H9 (cell line): ENCODE measurements around the gene SOWAHC. TPM values are rescaled to one million over a fixed set of nuclear protein-coding genes. Genes with fewer than 3 reads are reported as not detected.
A peak's percentile ranks its signal among the peaks of the same experiment; 100 is the strongest.

Experiments used
- DNase-seq: peaks from one replicate; pipeline ENCODE4 v3.0.0-alpha.2; 2017
- H2AFZ ChIP-seq: one replicate; pipeline ENCODE4 v1.6.1; 2013; ENCODE audit warnings: mild to moderate bottlenecking, low read length, control low read depth, moderate library complexity
- H2AK5ac ChIP-seq: 2 replicates; pipeline ENCODE4 v1.6.1; 2013; ENCODE audit warnings: low read length, control low read depth, mixed read lengths; ENCODE audit not compliant: insufficient read length
- H2BK120ac ChIP-seq: one replicate; pipeline ENCODE4 v1.6.1; 2013; ENCODE audit warnings: low read depth, mild to moderate bottlenecking, low read length, control low read depth, inconsistent platforms; ENCODE audit not compliant: poor library complexity, severe bottlenecking
- H2BK12ac ChIP-seq: 2 replicates; pipeline ENCODE4 v1.6.1; 2013; ENCODE audit warnings: low read length, control low read depth, mixed read lengths, low read depth; ENCODE audit not compliant: insufficient read length
- H2BK15ac ChIP-seq: 2 replicates; pipeline ENCODE4 v1.6.1; 2013; ENCODE audit warnings: low read depth, low read length, control low read depth
- H2BK20ac ChIP-seq: one replicate; pipeline ENCODE4 v1.6.1; 2013; ENCODE audit warnings: low read depth, mild to moderate bottlenecking, low read length, control low read depth, inconsistent platforms; ENCODE audit not compliant: poor library complexity, severe bottlenecking
- H2BK5ac ChIP-seq: 2 replicates; pipeline ENCODE4 v1.6.1; 2013; ENCODE audit warnings: low read length, control low read depth, mixed read lengths; ENCODE audit not compliant: insufficient read length
- H3K14ac ChIP-seq: 2 replicates; pipeline ENCODE4 v1.6.1; 2013; ENCODE audit warnings: low read length, control low read depth; ENCODE audit not compliant: insufficient read depth
- H3K18ac ChIP-seq: 2 replicates; pipeline ENCODE4 v1.6.1; 2013; ENCODE audit warnings: low read depth, mild to moderate bottlenecking, mixed read lengths, low read length, control low read depth; ENCODE audit not compliant: insufficient read length
- H3K23ac ChIP-seq: 2 replicates; pipeline ENCODE4 v1.6.1; 2013; ENCODE audit warnings: low read length, control low read depth, mixed read lengths, low read depth; ENCODE audit not compliant: insufficient read length
- H3K23me2 ChIP-seq: 2 replicates; pipeline ENCODE4 v1.6.1; 2013; ENCODE audit warnings: low read depth, mild to moderate bottlenecking, mixed read lengths, low read length, control low read depth; ENCODE audit not compliant: insufficient read length, poor library complexity, severe bottlenecking
- H3K27ac ChIP-seq: 2 replicates; pipeline ENCODE4 v1.5.1; 2013; ENCODE audit warnings: low read length, control low read depth, mixed read lengths, low read depth; ENCODE audit not compliant: insufficient read length
- H3K27me3 ChIP-seq: 2 replicates; pipeline ENCODE4 v1.6.1; 2013; ENCODE audit warnings: low read length, control low read depth, inconsistent platforms; ENCODE audit not compliant: insufficient read depth
- H3K4ac ChIP-seq: 2 replicates; pipeline ENCODE4 v1.6.1; 2013; ENCODE audit warnings: low read depth, mild to moderate bottlenecking, control low read depth, inconsistent platforms, low read length, moderate library complexity
- H3K4me1 ChIP-seq: 2 replicates; pipeline ENCODE4 v1.6.1; 2013; ENCODE audit warnings: low read length, control low read depth, inconsistent platforms; ENCODE audit not compliant: insufficient read depth
- H3K4me2 ChIP-seq: 2 replicates; pipeline ENCODE4 v1.6.1; 2013; ENCODE audit warnings: low read length, control low read depth, mixed read lengths; ENCODE audit not compliant: insufficient read length, insufficient read depth
- H3K56ac ChIP-seq: 2 replicates; pipeline ENCODE4 v1.6.1; 2013; ENCODE audit warnings: low read depth, mild to moderate bottlenecking, mixed read lengths, low read length, control low read depth; ENCODE audit not compliant: insufficient read length
- H3K79me1 ChIP-seq: 2 replicates; pipeline ENCODE4 v1.6.1; 2013; ENCODE audit warnings: low read depth, mild to moderate bottlenecking, moderate library complexity, low read length, control low read depth, inconsistent platforms; ENCODE audit not compliant: insufficient read depth, poor library complexity, severe bottlenecking
- H3K79me2 ChIP-seq: 2 replicates; pipeline ENCODE4 v1.6.1; 2013; ENCODE audit warnings: low read length, control low read depth, inconsistent platforms; ENCODE audit not compliant: insufficient read depth
- H3K9ac ChIP-seq: 2 replicates; pipeline ENCODE4 v1.6.1; 2013; ENCODE audit warnings: low read length, control low read depth, mixed read lengths; ENCODE audit not compliant: insufficient read length; ENCODE audit errors: extremely low read depth
- H3K9me3 ChIP-seq: one replicate; pipeline ENCODE4 v1.6.1; 2013; ENCODE audit warnings: low read depth, low read length, inconsistent platforms; ENCODE audit not compliant: control insufficient read depth
- H3T11ph ChIP-seq: one replicate; pipeline ENCODE4 v1.6.1; 2013; ENCODE audit warnings: mild to moderate bottlenecking, low read length, control low read depth, inconsistent platforms
- H4K20me1 ChIP-seq: one replicate; pipeline ENCODE4 v1.6.1; 2013; ENCODE audit not compliant: control insufficient read depth, insufficient read length, insufficient read depth
- H4K5ac ChIP-seq: 2 replicates; pipeline ENCODE4 v1.6.1; 2013; ENCODE audit warnings: low read depth, mild to moderate bottlenecking, mixed read lengths, low read length, control low read depth; ENCODE audit not compliant: insufficient read length
- H4K8ac ChIP-seq: replicated peaks from 2 replicates; pipeline ENCODE4 v1.6.1; 2013; ENCODE audit warnings: low read length, control low read depth, mixed read lengths, low read depth; ENCODE audit not compliant: insufficient read length
- H4K91ac ChIP-seq: 2 replicates; pipeline ENCODE4 v1.6.1; 2013; ENCODE audit warnings: low read depth, mild to moderate bottlenecking, moderate library complexity, mixed read lengths, low read length, control low read depth; ENCODE audit not compliant: insufficient read length
- H3K27ac Mint-ChIP-seq, 3 experiments: 2 replicates in 2 of 3; 3 replicates in 1 of 3; pipeline ENCODE4 v1.8.0; 2020 to 2021; ENCODE audit warnings: mixed read lengths in 3 of 3, mild to moderate bottlenecking in 1 of 3, moderate library complexity in 1 of 3
- H3K27me3 Mint-ChIP-seq: 2 replicates; pipeline ENCODE4 v1.8.0; 2021; ENCODE audit warnings: low read depth, mild to moderate bottlenecking, moderate library complexity, mixed read lengths
- H3K36me3 Mint-ChIP-seq, 3 experiments: 2 replicates in 2 of 3; 3 replicates in 1 of 3; pipeline ENCODE4 v1.8.0; 2020 to 2021; ENCODE audit warnings: low read depth in 3 of 3, mixed read lengths in 3 of 3; ENCODE audit not compliant: insufficient read depth in 1 of 3
- H3K4me1 Mint-ChIP-seq, 2 experiments: 2 replicates each; pipeline ENCODE4 v1.8.0; 2020; ENCODE audit warnings: mixed read lengths in 2 of 2
- H3K4me3 Mint-ChIP-seq, 2 experiments: 2 replicates in 1 of 2; 3 replicates in 1 of 2; pipeline ENCODE4 v1.8.0; 2020 to 2021; ENCODE audit warnings: mild to moderate bottlenecking in 2 of 2, mixed read lengths in 2 of 2, moderate library complexity in 1 of 2
- H3K9me3 Mint-ChIP-seq, 2 experiments: 2 replicates in 1 of 2; 3 replicates in 1 of 2; pipeline ENCODE4 v1.8.0; 2020; ENCODE audit warnings: mild to moderate bottlenecking in 2 of 2, mixed read lengths in 2 of 2, moderate library complexity in 1 of 2
- WGBS: extraction: QIAGEN DNeasy Blood & Tissue Kit; methylation state at CpG from one replicate; pipeline ENCODE4 v1.1.7; 2013; ENCODE audit warnings: missing lambda C conversion rate, low lambda C conversion rate, mixed read lengths; ENCODE audit not compliant: insufficient read length; ENCODE audit errors: extremely low coverage; 5-methylcytosine and 5-hydroxymethylcytosine counted together
- total RNA-seq: library from RNA; stranded (reverse); gene quantifications from 2 replicates; pipeline ENCODE4 v1.2.1, GENCODE V29; 2021
- TF ChIP-seq, protein P1 (sequence below): fragments of 200-600 bp; sonication (generic); conservative IDR thresholded peaks from 3 replicates; pipeline ENCODE4 v1.8.0; 2021; ENCODE audit warnings: antibody characterized with exemption, mild to moderate bottlenecking

The SOWAHC gene
- total RNA-seq, 1 experiment from 2014 or later, result 20.1 TPM

DNA sequence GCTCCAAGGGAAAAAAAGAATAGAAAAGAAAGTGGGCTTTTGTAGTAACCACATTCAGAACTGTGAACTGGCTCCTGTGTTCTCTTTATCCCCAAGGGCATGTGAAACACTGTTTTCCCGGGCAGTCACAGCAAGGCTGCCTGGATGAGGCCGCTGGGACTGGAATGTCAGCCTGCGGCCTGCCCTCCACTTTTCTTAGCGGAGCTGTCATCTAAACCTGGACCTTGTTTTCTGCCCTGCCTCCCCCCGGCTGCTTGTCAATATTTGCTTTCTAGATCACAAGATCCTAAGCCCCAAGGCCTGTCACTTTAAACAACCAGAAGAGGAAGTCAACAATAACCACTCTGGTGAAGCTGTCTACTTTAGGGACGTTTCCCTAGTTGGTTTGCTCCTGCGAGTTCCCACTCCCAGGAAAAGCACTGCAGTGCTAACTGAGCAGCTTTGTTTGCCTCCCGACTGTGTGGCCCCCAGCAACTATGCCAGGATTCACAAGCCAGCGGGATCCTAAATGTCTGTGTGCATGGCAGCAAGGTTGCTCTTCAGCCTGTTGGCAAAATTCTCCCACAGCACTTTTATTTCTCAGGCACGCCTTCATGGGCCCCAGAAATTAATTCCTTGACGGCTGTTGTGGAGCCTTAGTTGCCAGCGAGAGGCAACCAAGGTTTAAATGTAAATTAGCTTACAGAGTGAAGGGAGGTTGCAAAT, 30.6 kb downstream of the SOWAHC start:
- Histone ChIP-seq H3K27ac (no peak overlapping the region), H3K4me1 (no peaks in the 10 kb centered on the region; the same call in 1 of the 2 replicates), H4K8ac (no peak overlapping the region), H3K27me3 (no peaks in the 10 kb centered on the region), H2AFZ (no peak overlapping the region), H2AK5ac (no peak overlapping the region), H4K5ac (no peak overlapping the region), H3K56ac (no peak overlapping the region), H2BK12ac (no peak overlapping the region), H3K9ac (no peak overlapping the region), H4K20me1 (no peaks in the 10 kb centered on the region), H2BK120ac (no peak overlapping the region), H3T11ph (no peak overlapping the region), H3K4me2 (no peak overlapping the region), H3K9me3 (no peaks in the 10 kb centered on the region), H4K91ac (no peak overlapping the region), H2BK20ac (no peak overlapping the region), H3K79me1 (no peaks in the 10 kb centered on the region), H3K79me2 (no peaks in the 10 kb centered on the region), H3K23ac (no peak overlapping the region), H3K18ac (no peak overlapping the region), H3K4ac (no peak overlapping the region), H3K14ac (no peak overlapping the region), H2BK15ac (no peak overlapping the region), H2BK5ac (no peak overlapping the region), H3K23me2 (no peaks in the 10 kb centered on the region)
- Mint-ChIP-seq H3K27me3 (no peaks in the 10 kb centered on the region), H3K27ac (peak overlapping the region in 2 of 3 experiments; percentile 56 to 93; a peak in 5 of 7 replicates), H3K4me3 (peak overlapping the region in 1 of 2 experiments; percentile 11; a peak in 1 of 5 replicates), H3K36me3 (no peaks in the 10 kb centered on the region), H3K4me1 (peaks cover 25 to 26% of the 10 kb centered on the region in 2 experiments), H3K9me3 (no peaks in the 10 kb centered on the region)
- TF ChIP-seq, protein P1, sequence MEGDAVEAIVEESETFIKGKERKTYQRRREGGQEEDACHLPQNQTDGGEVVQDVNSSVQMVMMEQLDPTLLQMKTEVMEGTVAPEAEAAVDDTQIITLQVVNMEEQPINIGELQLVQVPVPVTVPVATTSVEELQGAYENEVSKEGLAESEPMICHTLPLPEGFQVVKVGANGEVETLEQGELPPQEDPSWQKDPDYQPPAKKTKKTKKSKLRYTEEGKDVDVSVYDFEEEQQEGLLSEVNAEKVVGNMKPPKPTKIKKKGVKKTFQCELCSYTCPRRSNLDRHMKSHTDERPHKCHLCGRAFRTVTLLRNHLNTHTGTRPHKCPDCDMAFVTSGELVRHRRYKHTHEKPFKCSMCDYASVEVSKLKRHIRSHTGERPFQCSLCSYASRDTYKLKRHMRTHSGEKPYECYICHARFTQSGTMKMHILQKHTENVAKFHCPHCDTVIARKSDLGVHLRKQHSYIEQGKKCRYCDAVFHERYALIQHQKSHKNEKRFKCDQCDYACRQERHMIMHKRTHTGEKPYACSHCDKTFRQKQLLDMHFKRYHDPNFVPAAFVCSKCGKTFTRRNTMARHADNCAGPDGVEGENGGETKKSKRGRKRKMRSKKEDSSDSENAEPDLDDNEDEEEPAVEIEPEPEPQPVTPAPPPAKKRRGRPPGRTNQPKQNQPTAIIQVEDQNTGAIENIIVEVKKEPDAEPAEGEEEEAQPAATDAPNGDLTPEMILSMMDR, result no peak
- peak; percentile 45 for DNase-seq
- WGBS, result no CpG with 5 or more reads among the region's 12 CpGs
